K562 (cell line): ENCODE results near the gene CLIP1. TPM values are rescaled to one million over a fixed set of nuclear protein-coding genes. Genes with fewer than 3 reads are reported as not detected.
A peak's percentile ranks its signal among the peaks of the same experiment; 100 is the strongest.

Experiments
- ATF7 ChIP-seq: fragments of 450-650 bp; IDR thresholded peaks from 2 replicates; pipeline ENCODE4 v1.7.1; 2014; ENCODE audit warnings: mild to moderate bottlenecking, moderate library complexity
- DPF2 ChIP-seq: fragments of 450-650 bp; IDR thresholded peaks from 2 replicates; pipeline ENCODE4 v1.6.1; 2016
- FOXK2 ChIP-seq, 2 experiments: fragments of 450-650 bp; IDR thresholded peaks in 1 of 2; conservative IDR thresholded peaks in 1 of 2; 2 replicates each; pipeline ENCODE4 v1.6.1; 2016; ENCODE audit warnings: low read depth in 2 of 2, mild to moderate bottlenecking in 1 of 2
- FOXM1 ChIP-seq, 2 experiments: fragments of 450-650 bp in 1 of 2; sonication (generic) in 1 of 2; formaldehyde crosslinking in 1 of 2; IDR thresholded peaks; 2 replicates each; pipeline versions ENCODE4 v1.6.1 to v1.9.0; 2017 to 2022; ENCODE audit warnings: low read depth in 2 of 2, mild to moderate bottlenecking in 2 of 2, missing genetic modification reagents in 1 of 2, moderate library complexity in 1 of 2
- ILF3 ChIP-seq: fragments of 450-650 bp; IDR thresholded peaks from 2 replicates; pipeline ENCODE4 v1.6.1; 2018; ENCODE audit warnings: antibody characterized with exemption, mild to moderate bottlenecking, moderate library complexity, borderline replicate concordance
- NR2C1 ChIP-seq, 2 experiments: fragments of 450-650 bp; IDR thresholded peaks; 2 replicates each; pipeline ENCODE4 v1.6.1; 2017; ENCODE audit warnings: mild to moderate bottlenecking in 2 of 2, antibody characterized with exemption in 1 of 2, inconsistent platforms in 1 of 2, missing compliant biosample characterization in 1 of 2, missing genetic modification characterization in 1 of 2
- PML ChIP-seq: IDR thresholded peaks from 2 replicates; pipeline ENCODE4 v1.6.1; 2012; ENCODE audit warnings: low read length, inconsistent platforms
- RBFOX2 ChIP-seq: fragments of 200-400 bp; formaldehyde crosslinking; IDR thresholded peaks from 2 replicates; pipeline ENCODE4 v1.6.1; 2017; ENCODE audit warnings: low read depth, mild to moderate bottlenecking, low read length, moderate library complexity
- SUPT5H ChIP-seq: fragments of 450-650 bp; IDR thresholded peaks from 2 replicates; pipeline ENCODE4 v1.6.1; 2016
- TBP ChIP-seq: optimal IDR thresholded peaks from 2 replicates; pipeline ENCODE3; 2011; ENCODE audit warnings: low read depth, low read length, improper control_type of control experiment
- polyA plus RNA-seq, 8 experiments: library from polyadenylated mRNA; depleted of rRNA in 4 of 8; stranded (reverse) in 5 of 8; unstranded in 3 of 8; fragments of >200 nt; fragmentation: Nextera tagmentation in 2 of 8; fragmentation: Illumina TruSeq in 1 of 8; extraction: Ambion mirVana in 2 of 8; extraction: Trizol in 1 of 8; gene quantifications; 2 replicates each; pipeline versions ENCODE4 v1.2.1 to v1.2.3, GENCODE V29; 2011 to 2014; ENCODE audit warnings: inconsistent platforms in 1 of 8, missing spikeins in 1 of 8
- total RNA-seq, 7 experiments: library from RNA; depleted of rRNA in 6 of 7; stranded (reverse); fragments of >200 nt in 6 of 7; fragmentation: Illumina TruSeq in 2 of 7; extraction: Trizol in 2 of 7; gene quantifications; 2 replicates each; pipeline versions ENCODE4 v1.2.1 to v1.2.3, GENCODE V29; 2011 to 2021; ENCODE audit warnings: low replicate concordance in 1 of 7
- TF ChIP-seq, protein P1 (sequence below), 2 experiments: fragments of 450-650 bp in 1 of 2; sonication (generic) in 1 of 2; formaldehyde crosslinking in 1 of 2; IDR thresholded peaks in 1 of 2; conservative IDR thresholded peaks in 1 of 2; 2 replicates each; pipeline versions ENCODE4 v1.6.1 to v1.8.1; 2016 to 2023; ENCODE audit warnings: mild to moderate bottlenecking in 2 of 2, moderate library complexity in 2 of 2, inconsistent platforms in 1 of 2, missing genetic modification reagents in 1 of 2
- TF ChIP-seq, protein P2 (sequence below), 2 experiments: IDR thresholded peaks; 2 replicates each; pipeline ENCODE4 v1.6.1; 2011; ENCODE audit warnings: borderline replicate concordance in 1 of 2, control low read depth in 1 of 2, low read depth in 1 of 2, low read length in 1 of 2, mild to moderate bottlenecking in 1 of 2, mixed read lengths in 1 of 2, moderate library complexity in 1 of 2; ENCODE audit not compliant: insufficient read depth in 1 of 2, insufficient read length in 1 of 2, poor library complexity in 1 of 2, severe bottlenecking in 1 of 2; ENCODE audit errors: extremely low read depth in 1 of 2
- TF ChIP-seq, protein P3 (sequence below): sonication (generic); formaldehyde crosslinking; IDR thresholded peaks from 2 replicates; pipeline ENCODE4 v1.8.0; 2022; ENCODE audit warnings: missing genetic modification reagents, mild to moderate bottlenecking, moderate library complexity, borderline replicate concordance
- TF ChIP-seq, protein P4 (sequence below): fragments of 450-650 bp; formaldehyde crosslinking; IDR thresholded peaks from 2 replicates; pipeline ENCODE4 v1.4.0; 2020; ENCODE audit warnings: mild to moderate bottlenecking, moderate library complexity
- TF ChIP-seq, protein P5 (sequence below): fragments of 450-650 bp; IDR thresholded peaks from 2 replicates; pipeline ENCODE4 v1.7.1; 2018; ENCODE audit warnings: mild to moderate bottlenecking, low read depth; ENCODE audit not compliant: partially characterized antibody
- TF ChIP-seq, protein P6 (sequence below): fragments of 250-450 bp; sonication (Bioruptor Pico); IDR thresholded peaks from 2 replicates; pipeline ENCODE4 v1.9.0; 2021; ENCODE audit warnings: mild to moderate bottlenecking

Gene CLIP1
- total and polyA plus RNA-seq, 9 of the 15 experiments (the other 6 are each of a cell fraction or from before 2014, with no cell fraction given): 5.8 to 33.9 (median 27.6) TPM

DNA sequence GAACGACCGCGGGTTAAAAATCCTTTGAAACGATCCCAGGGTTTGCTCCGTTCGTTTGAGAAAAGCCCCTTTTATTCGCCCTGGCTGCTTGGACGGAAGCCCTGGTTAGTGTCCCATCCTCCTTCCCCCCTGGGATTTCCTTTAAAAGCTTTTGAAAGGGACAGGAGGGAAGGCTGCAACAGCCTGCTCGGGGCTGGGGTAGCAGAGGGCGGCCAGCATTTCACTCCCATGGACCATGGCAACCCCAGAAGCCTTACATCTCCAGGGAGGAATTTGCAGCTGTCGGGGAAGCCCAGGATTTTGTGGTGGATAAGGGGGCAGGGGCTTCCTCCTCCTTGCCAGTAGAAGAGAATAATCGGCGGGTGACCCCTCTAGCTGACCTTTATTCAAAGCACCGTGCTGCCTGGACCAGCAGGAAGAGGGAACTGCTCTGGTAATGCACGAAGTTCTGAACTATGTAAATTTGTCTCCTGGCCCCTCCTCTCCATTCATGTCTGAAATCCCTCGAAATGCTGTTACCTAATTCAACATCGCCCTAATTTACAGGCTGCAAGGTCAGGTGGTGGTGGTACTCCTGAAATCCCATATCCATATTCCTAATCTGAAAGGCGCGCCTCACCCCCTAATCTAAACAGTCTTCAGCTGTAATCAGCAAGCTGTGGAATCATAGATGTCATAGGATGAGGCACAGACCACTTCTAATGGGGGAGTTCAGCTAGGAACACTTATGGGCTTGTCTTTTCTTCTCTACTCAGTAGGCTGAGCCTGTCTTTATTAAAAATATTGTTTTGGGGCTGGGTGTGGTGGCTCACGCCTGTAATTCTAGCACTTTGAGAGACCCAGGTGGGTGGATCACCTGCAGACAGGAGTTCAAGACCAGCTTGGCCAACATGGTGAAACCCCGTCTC lies 1.0 kb upstream of the CLIP1 start (continued):
- TF ChIP-seq ATF7: peak; percentile 57; the same call in 1 of the 2 replicates
- peak; percentile 51 for TF ChIP-seq RBFOX2
- peak in 1 of 2 experiments; percentile 37; a peak in 1 of 4 replicates for TF ChIP-seq FOXK2 (conservative IDR thresholded peaks at IDR 0.05 in 1 of 2, IDR thresholded peaks at IDR 0.05 in 1 of 2; ENCODE audit: low read depth in 2 of 2)
- TF ChIP-seq ILF3: no peak
- peak; percentile 95 for TF ChIP-seq TBP
- TF ChIP-seq, protein P1, sequence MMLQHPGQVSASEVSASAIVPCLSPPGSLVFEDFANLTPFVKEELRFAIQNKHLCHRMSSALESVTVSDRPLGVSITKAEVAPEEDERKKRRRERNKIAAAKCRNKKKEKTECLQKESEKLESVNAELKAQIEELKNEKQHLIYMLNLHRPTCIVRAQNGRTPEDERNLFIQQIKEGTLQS (IDR thresholded peaks at IDR 0.05): no peak
- TF ChIP-seq, protein P1 (CRISPR knock-in tag; conservative IDR thresholded peaks at IDR 0.05): 0 out of 2 replicates have a peak, but pooled peaks have one; percentile 31
- TF ChIP-seq DPF2: 0 out of 2 replicates have a peak, but pooled peaks have one; percentile 27
- peak; percentile 63 for TF ChIP-seq SUPT5H
- TF ChIP-seq NR2C1 (IDR thresholded peaks at IDR 0.05): no peak
- peak; percentile 48; the same call in 1 of the 2 replicates for TF ChIP-seq NR2C1 (tag; IDR thresholded peaks at IDR 0.05)
- TF ChIP-seq, protein P2, sequence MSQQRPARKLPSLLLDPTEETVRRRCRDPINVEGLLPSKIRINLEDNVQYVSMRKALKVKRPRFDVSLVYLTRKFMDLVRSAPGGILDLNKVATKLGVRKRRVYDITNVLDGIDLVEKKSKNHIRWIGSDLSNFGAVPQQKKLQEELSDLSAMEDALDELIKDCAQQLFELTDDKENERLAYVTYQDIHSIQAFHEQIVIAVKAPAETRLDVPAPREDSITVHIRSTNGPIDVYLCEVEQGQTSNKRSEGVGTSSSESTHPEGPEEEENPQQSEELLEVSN (IDR thresholded peaks at IDR 0.05; ENCODE audit: borderline replicate concordance in 1 of 2, extremely low read depth in 1 of 2, insufficient read depth in 1 of 2, insufficient read length in 1 of 2, low read depth in 1 of 2, low read length in 1 of 2, poor library complexity in 1 of 2, severe bottlenecking in 1 of 2): peak in 1 of 2 experiments; percentile 37
- TF ChIP-seq, protein P3, sequence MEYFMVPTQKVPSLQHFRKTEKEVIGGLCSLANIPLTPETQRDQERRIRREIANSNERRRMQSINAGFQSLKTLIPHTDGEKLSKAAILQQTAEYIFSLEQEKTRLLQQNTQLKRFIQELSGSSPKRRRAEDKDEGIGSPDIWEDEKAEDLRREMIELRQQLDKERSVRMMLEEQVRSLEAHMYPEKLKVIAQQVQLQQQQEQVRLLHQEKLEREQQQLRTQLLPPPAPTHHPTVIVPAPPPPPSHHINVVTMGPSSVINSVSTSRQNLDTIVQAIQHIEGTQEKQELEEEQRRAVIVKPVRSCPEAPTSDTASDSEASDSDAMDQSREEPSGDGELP (CRISPR knock-in tag): 0 out of 2 replicates have a peak, but pooled peaks have one; percentile 30
- TF ChIP-seq, protein P4, sequence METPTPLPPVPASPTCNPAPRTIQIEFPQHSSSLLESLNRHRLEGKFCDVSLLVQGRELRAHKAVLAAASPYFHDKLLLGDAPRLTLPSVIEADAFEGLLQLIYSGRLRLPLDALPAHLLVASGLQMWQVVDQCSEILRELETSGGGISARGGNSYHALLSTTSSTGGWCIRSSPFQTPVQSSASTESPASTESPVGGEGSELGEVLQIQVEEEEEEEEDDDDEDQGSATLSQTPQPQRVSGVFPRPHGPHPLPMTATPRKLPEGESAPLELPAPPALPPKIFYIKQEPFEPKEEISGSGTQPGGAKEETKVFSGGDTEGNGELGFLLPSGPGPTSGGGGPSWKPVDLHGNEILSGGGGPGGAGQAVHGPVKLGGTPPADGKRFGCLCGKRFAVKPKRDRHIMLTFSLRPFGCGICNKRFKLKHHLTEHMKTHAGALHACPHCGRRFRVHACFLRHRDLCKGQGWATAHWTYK (CRISPR knock-in tag): 0 out of 2 replicates have a peak, but pooled peaks have one; percentile 62
- TF ChIP-seq, protein P5, sequence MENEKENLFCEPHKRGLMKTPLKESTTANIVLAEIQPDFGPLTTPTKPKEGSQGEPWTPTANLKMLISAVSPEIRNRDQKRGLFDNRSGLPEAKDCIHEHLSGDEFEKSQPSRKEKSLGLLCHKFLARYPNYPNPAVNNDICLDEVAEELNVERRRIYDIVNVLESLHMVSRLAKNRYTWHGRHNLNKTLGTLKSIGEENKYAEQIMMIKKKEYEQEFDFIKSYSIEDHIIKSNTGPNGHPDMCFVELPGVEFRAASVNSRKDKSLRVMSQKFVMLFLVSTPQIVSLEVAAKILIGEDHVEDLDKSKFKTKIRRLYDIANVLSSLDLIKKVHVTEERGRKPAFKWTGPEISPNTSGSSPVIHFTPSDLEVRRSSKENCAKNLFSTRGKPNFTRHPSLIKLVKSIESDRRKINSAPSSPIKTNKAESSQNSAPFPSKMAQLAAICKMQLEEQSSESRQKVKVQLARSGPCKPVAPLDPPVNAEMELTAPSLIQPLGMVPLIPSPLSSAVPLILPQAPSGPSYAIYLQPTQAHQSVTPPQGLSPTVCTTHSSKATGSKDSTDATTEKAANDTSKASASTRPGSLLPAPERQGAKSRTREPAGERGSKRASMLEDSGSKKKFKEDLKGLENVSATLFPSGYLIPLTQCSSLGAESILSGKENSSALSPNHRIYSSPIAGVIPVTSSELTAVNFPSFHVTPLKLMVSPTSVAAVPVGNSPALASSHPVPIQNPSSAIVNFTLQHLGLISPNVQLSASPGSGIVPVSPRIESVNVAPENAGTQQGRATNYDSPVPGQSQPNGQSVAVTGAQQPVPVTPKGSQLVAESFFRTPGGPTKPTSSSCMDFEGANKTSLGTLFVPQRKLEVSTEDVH: peak; percentile 2
- TF ChIP-seq PML: peak; percentile 85
- no peak for TF ChIP-seq FOXM1 (IDR thresholded peaks at IDR 0.05; ENCODE audit: low read depth)
- TF ChIP-seq FOXM1 (CRISPR knock-in tag; IDR thresholded peaks at IDR 0.05; ENCODE audit: low read depth): 0 out of 2 replicates have a peak, but pooled peaks have one; percentile 51
- TF ChIP-seq, protein P6, sequence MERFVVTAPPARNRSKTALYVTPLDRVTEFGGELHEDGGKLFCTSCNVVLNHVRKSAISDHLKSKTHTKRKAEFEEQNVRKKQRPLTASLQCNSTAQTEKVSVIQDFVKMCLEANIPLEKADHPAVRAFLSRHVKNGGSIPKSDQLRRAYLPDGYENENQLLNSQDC (CRISPR knock-in tag): 0 out of 2 replicates have a peak, but pooled peaks have one; percentile 38
